GM18505 (cell line): ENCODE data around the gene SLC10A7.
A peak's percentile ranks its signal among the peaks of the same experiment; 100 is the strongest.

Experiments
- ATAC-seq: cut with Tn5 transposase; IDR thresholded peaks from one replicate; pipeline ENCODE4 v1.9.1; 2021; ENCODE audit not compliant: unreplicated experiment
- POLR2A ChIP-seq: IDR thresholded peaks from 4 replicates; pipeline ENCODE4 v1.6.1; 2011; ENCODE audit warnings: borderline replicate concordance; ENCODE audit not compliant: insufficient read depth, insufficient read length; ENCODE audit errors: extremely low read depth

Gene SLC10A7, protein sequence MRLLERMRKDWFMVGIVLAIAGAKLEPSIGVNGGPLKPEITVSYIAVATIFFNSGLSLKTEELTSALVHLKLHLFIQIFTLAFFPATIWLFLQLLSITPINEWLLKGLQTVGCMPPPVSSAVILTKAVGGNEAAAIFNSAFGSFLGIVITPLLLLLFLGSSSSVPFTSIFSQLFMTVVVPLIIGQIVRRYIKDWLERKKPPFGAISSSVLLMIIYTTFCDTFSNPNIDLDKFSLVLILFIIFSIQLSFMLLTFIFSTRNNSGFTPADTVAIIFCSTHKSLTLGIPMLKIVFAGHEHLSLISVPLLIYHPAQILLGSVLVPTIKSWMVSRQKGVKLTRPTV

GRCh38 chr4:146521541-146522097, at the start of gene SLC10A7:
TSS of gene SLC10A7 (minus strand) at chr4:146521940. CDS start at chr4:146521717, 223 bp downstream.
- peak; percentile 54 for TF ChIP-seq POLR2A
- peak; percentile 86 for ATAC-seq

DNA sequence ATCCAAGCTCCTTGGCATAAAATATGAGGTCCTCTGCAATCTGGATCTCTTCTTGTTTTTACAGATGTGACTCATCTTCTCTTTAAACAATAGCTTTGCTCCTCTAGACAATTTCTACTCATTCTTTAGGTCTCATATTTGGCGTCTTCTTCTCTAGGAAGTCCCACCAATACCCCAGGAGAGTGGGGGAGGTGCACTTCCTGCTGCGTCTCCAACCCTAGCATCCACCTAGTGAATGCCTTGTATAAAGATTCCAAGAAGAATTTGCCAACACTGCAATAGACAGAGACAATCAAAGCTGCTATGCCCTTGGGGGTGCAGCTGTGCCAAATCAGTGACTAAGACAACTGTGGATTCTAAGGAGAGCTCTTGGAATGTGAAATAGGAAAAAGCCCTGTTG, 45.7 kb upstream of the SLC10A7 start:
- TF ChIP-seq POLR2A: no peak
- ATAC-seq: no peak

GRCh38 chr4:146564492-146564891, 42.8 kb upstream of the SLC10A7 start:
- TF ChIP-seq POLR2A: no peak
- ATAC-seq: no peak

- no peak for ATAC-seq
- no peak for TF ChIP-seq POLR2A
These were observed 28.4 kb upstream of the SLC10A7 start for GRCh38 chr4:146550161-146550560.

DNA sequence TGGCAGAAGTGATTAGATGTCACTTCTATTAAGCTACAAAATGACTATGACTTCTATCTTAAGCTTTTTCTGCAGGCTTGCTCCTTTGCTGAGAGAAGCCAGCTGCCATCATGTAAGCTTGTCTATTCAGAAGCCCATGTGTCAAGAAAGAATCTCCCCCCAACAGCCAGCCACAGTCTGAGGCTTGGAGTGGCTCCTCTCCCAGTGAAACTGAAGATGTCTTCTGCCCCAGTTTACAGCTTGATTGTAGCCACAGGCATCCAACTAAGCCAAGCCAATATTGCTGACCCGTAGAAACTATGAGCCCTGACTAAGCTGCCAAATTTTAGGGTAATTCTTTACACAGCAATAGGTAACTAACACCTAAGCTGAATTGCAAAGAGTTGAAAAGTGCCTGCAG, 26.7 kb upstream of the SLC10A7 start:
- no peak for ATAC-seq
- TF ChIP-seq POLR2A: no peak

DNA sequence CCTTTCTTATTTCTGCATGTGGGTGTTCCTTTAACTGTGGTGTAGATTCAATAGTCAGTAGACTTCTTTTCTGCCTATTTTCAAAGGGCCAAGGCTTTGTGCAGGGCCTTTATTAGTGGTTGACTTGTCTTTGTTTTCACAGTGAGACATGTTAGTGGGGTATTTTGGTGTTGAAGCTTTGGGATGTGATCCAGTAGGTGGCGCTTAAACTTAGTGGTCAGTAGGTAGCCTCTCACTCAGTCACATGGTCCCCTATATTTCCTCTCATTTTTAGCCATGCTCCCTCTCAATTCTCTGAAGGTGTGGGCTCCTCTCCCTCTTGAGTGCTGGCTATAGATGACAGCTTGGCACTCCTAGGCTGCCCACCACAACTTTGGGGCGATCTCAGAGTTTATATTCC, 23.4 kb upstream of the SLC10A7 start:
- TF ChIP-seq POLR2A: no peak
- ATAC-seq: no peak

GRCh38 chr4:146534178-146534577, 12.4 kb upstream of the SLC10A7 start:
- no peak for ATAC-seq

DNA sequence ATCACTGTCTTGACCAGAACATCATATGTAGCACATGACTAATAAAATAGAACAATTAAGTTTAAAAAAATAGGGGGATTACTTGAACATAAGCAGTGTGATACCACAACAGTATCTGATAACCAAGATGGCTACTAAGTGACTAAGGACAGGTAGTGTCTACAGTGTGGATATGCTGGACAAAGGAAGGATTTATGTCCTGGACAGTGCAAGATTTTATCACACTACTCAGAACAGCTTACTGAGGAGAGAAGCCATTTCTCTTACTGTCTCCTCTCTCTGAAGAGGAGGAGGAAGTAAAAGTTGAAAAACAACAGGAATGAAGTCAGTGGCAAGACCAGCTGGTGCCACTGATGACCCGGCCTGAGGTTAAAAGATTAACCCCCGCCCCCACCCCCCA, 4.0 kb upstream of the SLC10A7 start:
- no peak for ATAC-seq
- no peak for TF ChIP-seq POLR2A

More at GRCh38 chr4:146534178-146534577, 12.4 kb upstream of the SLC10A7 start:
- TF ChIP-seq POLR2A: no peak

DNA sequence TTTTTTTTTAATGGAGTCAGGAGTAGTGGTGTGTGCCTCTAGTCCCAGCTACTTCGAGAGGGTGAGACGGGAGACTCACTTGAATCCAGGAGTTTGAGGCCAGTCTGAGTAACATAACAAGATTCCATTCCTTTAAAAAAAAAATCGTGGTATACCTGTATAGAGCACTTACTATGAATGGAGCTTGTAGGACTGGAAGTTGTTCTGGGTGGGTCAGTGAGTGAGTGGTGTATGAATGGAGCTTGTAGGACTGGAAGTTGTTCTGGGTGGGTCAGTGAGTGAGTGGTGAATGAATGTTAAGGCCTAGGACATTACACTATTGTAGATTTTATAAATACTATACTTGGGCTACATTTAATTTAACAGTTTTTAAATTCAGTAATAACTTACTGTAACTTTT, 2.9 kb upstream of the SLC10A7 start:
- no peak for ATAC-seq
- TF ChIP-seq POLR2A: no peak

DNA sequence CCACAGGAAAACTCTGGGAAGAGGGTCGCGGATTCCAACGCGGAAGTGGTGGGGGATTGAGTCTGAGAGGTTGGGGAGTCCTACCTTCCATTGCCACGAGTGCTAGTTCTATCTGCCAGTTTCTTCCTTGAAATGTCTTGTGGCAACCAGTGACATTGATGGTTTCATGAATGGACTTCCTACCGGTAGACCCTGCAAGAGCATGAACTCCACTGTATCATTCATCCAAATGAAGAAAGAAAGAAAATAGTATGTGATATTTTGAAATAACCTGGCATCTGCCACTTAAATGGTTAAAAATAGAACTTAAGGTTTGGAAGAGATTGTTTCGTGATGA, 1.1 kb upstream of the SLC10A7 start:
- ATAC-seq: peak; percentile 24
- no peak for TF ChIP-seq POLR2A

GRCh38 chr4:146522098-146522868, 543 bp upstream of the SLC10A7 start:
- TF ChIP-seq POLR2A: peak; percentile 55
- ATAC-seq: peak; percentile 73

DNA sequence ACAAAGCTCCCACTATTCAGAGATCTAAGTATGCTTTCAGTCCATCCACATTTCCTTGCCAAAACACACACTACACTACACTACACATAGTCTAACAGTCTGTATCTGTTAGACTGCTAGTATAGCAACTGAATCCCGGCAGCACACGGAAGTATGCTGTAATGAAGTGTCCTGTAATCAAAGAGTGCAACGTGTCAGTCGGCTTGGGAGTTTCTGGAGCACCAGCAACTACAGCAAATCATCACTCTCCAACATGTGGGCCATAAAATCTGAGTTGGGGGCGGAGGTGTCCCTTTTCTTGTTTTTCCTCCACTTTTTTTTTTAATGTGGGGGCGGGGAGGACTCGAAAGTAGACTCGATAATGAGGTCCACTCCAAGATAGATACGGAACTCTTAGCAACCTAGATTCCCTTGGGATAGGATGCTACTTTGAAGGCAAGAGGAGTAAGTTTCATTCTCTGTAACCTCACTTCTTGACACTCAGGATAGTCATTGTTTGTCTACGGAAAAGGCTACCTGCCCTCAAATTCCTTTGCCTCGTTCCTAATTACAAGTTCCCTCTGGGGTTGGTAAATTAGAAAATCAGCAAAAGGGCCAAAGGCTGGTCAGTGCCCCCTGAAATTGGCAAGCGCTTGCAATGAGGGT, 722 bp downstream of the SLC10A7 start:
- peak; percentile 30 for ATAC-seq

GRCh38 chr4:146514651-146515357, 6.9 kb downstream of the SLC10A7 start:
- TF ChIP-seq POLR2A: no peak
- no peak for ATAC-seq

More for the DNA sequence above, 722 bp downstream of the SLC10A7 start:
- TF ChIP-seq POLR2A: peak; percentile 38
